B cell (primary cell): ENCODE data around the gene MLIP. TPM values are rescaled to one million over a fixed set of nuclear protein-coding genes. Genes with fewer than 3 reads are reported as not detected.

Experiments used
- ATAC-seq: fragments of 200-7000 bp; cut with Tn5 transposase; one replicate; pipeline ENCODE4 v1.10.0; 2021; ENCODE audit warnings: low read depth, mild to moderate bottlenecking, moderate number of reproducible peaks, moderate library complexity
- CTCF ChIA-PET: fragments of 350-600 bp; sonication (Branson Sonifier 250); formaldehyde crosslinking; loops from one replicate; lab custom pipeline; 2021; ENCODE audit warnings: antibody characterized with exemption, inconsistent platforms; lab: Charles Lee
- POLR2A ChIA-PET: fragments of 350-600 bp; sonication (Branson Sonifier 250); formaldehyde crosslinking; loops from one replicate; lab custom pipeline; 2021; ENCODE audit warnings: antibody characterized with exemption; lab: Charles Lee
- DNase-seq: peaks from one replicate; pipeline ENCODE4 v3.0.0; 2013
- H2AFZ ChIP-seq: 2 replicates; pipeline ENCODE4 v1.6.1; 2012; ENCODE audit warnings: mild to moderate bottlenecking, low read depth, low read length; ENCODE audit not compliant: insufficient read depth, poor library complexity, severe bottlenecking
- H3K27ac ChIP-seq, 2 donors: 1 replicate in 1 of 2; 2 replicates in 1 of 2; pipeline ENCODE4 v1.5.1; 2012 to 2013; ENCODE audit warnings: low read length in 2 of 2, mild to moderate bottlenecking in 2 of 2, moderate library complexity in 1 of 2
- H3K27me3 ChIP-seq, 4 experiments: fragments of 200-600 bp in 1 of 4; sonication (generic) in 1 of 4; replicated peaks in 1 of 4; 1 replicate in 2 of 4; 2 replicates in 2 of 4; pipeline versions ENCODE4 v1.6.1 to v1.7.0; 2013 to 2016; ENCODE audit warnings: low read length in 3 of 4, mild to moderate bottlenecking in 2 of 4, mixed read lengths in 1 of 4, moderate library complexity in 1 of 4; ENCODE audit not compliant: insufficient read depth in 4 of 4, control insufficient read depth in 3 of 4; ENCODE audit errors: control extremely low read depth in 1 of 4
- H3K36me3 ChIP-seq, 2 experiments: replicated peaks in 1 of 2; 1 replicate in 1 of 2; 2 replicates in 1 of 2; pipeline versions ENCODE4 v1.6.1 to v1.7.1; 2013; ENCODE audit warnings: low read length in 1 of 2; ENCODE audit not compliant: insufficient read depth in 2 of 2, control insufficient read depth in 1 of 2; ENCODE audit errors: control extremely low read depth in 1 of 2, extremely low read depth in 1 of 2
- H3K4me1 ChIP-seq, 2 donors: fragments of 200-600 bp in 1 of 2; sonication (generic) in 1 of 2; 1 replicate in 1 of 2; 2 replicates in 1 of 2; pipeline versions ENCODE4 v1.5.1 to v1.6.1; 2013 to 2017; ENCODE audit warnings: low read length in 2 of 2; ENCODE audit not compliant: control insufficient read depth in 2 of 2, insufficient read depth in 2 of 2
- H3K4me2 ChIP-seq: replicated peaks from 2 replicates; pipeline ENCODE3; 2012; ENCODE audit warnings: mild to moderate bottlenecking, low read depth, low read length; ENCODE audit not compliant: poor library complexity, severe bottlenecking
- H3K4me3 ChIP-seq, 5 experiments: fragments of 200-600 bp in 1 of 5; sonication (generic) in 1 of 5; 1 replicate in 3 of 5; 2 replicates in 2 of 5; pipeline versions ENCODE4 v1.5.1 to v1.7.0; 2011 to 2016; ENCODE audit warnings: low read length in 4 of 5, mild to moderate bottlenecking in 4 of 5, low read depth in 2 of 5, control low read depth in 1 of 5, moderate library complexity in 1 of 5; ENCODE audit not compliant: insufficient read depth in 1 of 5; ENCODE audit errors: control extremely low read depth in 1 of 5, extremely low read depth in 1 of 5
- H3K79me2 ChIP-seq: fragments of 200-600 bp; sonication (generic); one replicate; pipeline ENCODE4 v1.6.0; 2016; ENCODE audit warnings: low read length; ENCODE audit not compliant: control insufficient read depth, insufficient read depth
- H3K9ac ChIP-seq: fragments of 200-600 bp; sonication (generic); 2 replicates; pipeline ENCODE4 v1.6.1; 2017; ENCODE audit warnings: mild to moderate bottlenecking, low read length, moderate library complexity
- H3K9me3 ChIP-seq, 3 donors: one replicate each; pipeline versions ENCODE4 v1.6.1 to v1.7.1; 2013; ENCODE audit warnings: low read length in 2 of 3; ENCODE audit not compliant: control insufficient read depth in 2 of 3, insufficient read depth in 1 of 3; ENCODE audit errors: control extremely low read depth in 1 of 3
- H4K20me1 ChIP-seq: 2 replicates; pipeline ENCODE4 v1.6.0; 2012; ENCODE audit warnings: mild to moderate bottlenecking, low read length; ENCODE audit not compliant: insufficient read depth, control insufficient read depth, poor library complexity, severe bottlenecking
- H3K27ac Mint-ChIP-seq: one replicate; pipeline ENCODE4 v1.8.0; 2021; ENCODE audit warnings: mixed read lengths
- H3K27me3 Mint-ChIP-seq: one replicate; pipeline ENCODE4 v1.8.0; 2021; ENCODE audit warnings: mixed read lengths
- H3K4me1 Mint-ChIP-seq: one replicate; pipeline ENCODE4 v1.8.0; 2021; ENCODE audit warnings: mixed read lengths
- H3K4me3 Mint-ChIP-seq: one replicate; pipeline ENCODE4 v1.8.0; 2021; ENCODE audit warnings: mixed read lengths
- H3K9me3 Mint-ChIP-seq: one replicate; pipeline ENCODE4 v1.8.0; 2022; ENCODE audit warnings: mixed read lengths; ENCODE audit not compliant: insufficient read depth
- CTCF ChIP-seq: fragments of 200-600 bp; IDR thresholded peaks from one replicate; pipeline ENCODE4 v1.8.0; 2022; ENCODE audit warnings: antibody characterized with exemption, mild to moderate bottlenecking
- EZH2 ChIP-seq: IDR thresholded peaks from 2 replicates; pipeline ENCODE4 v1.6.1; 2012; ENCODE audit warnings: borderline replicate concordance, low read depth, mild to moderate bottlenecking, moderate library complexity, low read length; ENCODE audit not compliant: insufficient read depth, poor library complexity, severe bottlenecking
- WGBS: methylation state at CpG from one replicate; pipeline ENCODE4 v1.1.5; 2013; ENCODE audit warnings: missing lambda C conversion rate; ENCODE audit not compliant: insufficient coverage; 5-methylcytosine and 5-hydroxymethylcytosine counted together
- intact Hi-C: fragments of 100-400 bp; cut with micrococcal nuclease; formaldehyde crosslinking; loops from one replicate; pipeline ENCODE4 v1.10.0; 2022
- polyA plus RNA-seq: library from polyadenylated mRNA; depleted of rRNA; stranded (reverse); fragments of >200 nt; gene quantifications from 2 replicates; pipeline ENCODE4 v1.2.3, GENCODE V29; 2012
- total RNA-seq, 2 donors: library from RNA; stranded (reverse); fragments of 120-200 nt in 1 of 2; gene quantifications; 1 replicate in 1 of 2; 2 replicates in 1 of 2; pipeline versions ENCODE4 v1.2.3 to v1.2.4, GENCODE V29; 2013 to 2022

Gene MLIP
- total and polyA plus RNA-seq, 2 donors (not counting 1 experiment from before 2014, with no cell fraction given) = not detected

DNA sequence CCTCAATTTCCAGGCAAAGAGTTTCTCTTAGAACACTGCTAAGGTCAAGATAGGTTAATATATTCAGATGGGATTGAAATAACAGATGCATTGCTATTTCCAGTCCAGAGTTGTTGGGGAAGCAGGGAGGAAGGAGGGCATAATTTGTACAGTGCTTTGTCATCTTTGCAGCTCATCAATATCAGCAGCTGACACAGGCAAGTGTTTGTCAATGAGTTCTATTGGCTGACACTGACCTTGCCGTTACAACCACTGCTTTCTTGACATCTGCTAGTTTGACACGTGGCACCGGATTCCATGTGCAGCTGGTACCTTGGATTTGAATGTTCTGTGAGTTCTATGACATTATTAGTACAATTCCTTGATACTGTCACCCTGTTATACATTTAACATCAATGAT lies 28.0 kb upstream of the MLIP start:
- Mint-ChIP-seq H3K27me3 (peaks cover 5% of the 10 kb centered on the region), H3K27ac (no peak overlapping the region), H3K4me3 (no peak overlapping the region), H3K4me1 (no peaks in the 10 kb centered on the region), H3K9me3 (no peaks in the 10 kb centered on the region)
- no peak for DNase-seq
- Histone ChIP-seq H3K27ac (no peak overlapping the region), H4K20me1 (no peaks in the 10 kb centered on the region), H3K36me3 (no peaks in the 10 kb centered on the region), H3K9ac (no peak overlapping the region), H3K4me2 (no peak overlapping the region), H3K4me3 (no peak overlapping the region), H3K4me1 (no peaks in the 10 kb centered on the region), H3K79me2 (no peaks in the 10 kb centered on the region), H3K9me3 (no peaks in the 10 kb centered on the region), H2AFZ (no peak overlapping the region), H3K27me3 (no peaks in the 10 kb centered on the region)
- WGBS = 90% methylated on average over 2 of the region's 3 CpGs
- CTCF ChIA-PET = no interaction called here
- POLR2A ChIA-PET = no interaction called here
- no peak for TF ChIP-seq EZH2
- no peak for TF ChIP-seq CTCF
- intact Hi-C loops = no loop called here
- no peak for ATAC-seq

DNA sequence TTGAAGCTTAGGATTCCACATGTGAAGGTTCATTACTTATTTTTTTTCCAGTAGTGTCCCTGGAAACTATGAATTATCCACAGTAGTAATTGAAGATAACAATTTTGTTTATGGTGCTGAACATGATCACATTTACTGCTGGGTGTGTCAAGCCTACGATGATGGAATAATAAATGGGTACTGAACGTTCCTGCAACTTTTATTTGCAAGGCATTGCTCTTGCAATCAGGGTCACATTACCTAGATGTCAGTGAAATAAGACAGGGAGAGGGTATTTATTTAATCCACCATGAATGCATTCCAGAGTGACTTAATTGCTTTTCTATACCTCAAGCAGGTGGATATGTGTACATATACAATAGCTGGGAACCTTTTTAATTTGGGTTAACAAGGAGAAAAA lies 27.0 kb upstream of the MLIP start:
- POLR2A ChIA-PET = no interaction called here
- no peak for ATAC-seq
- H3K27ac ChIP-seq = no peak overlapping the region
- no CpG with 5 or more reads among the region's 2 CpGs for WGBS
- no peaks in the 10 kb centered on the region for H3K27me3 ChIP-seq
- no peak overlapping the region for H2AFZ ChIP-seq
- intact Hi-C loops = no loop called here
- no peaks in the 10 kb centered on the region for H3K9me3 Mint-ChIP-seq
- no peaks in the 10 kb centered on the region for H4K20me1 ChIP-seq
- CTCF ChIA-PET = no interaction called here
- TF ChIP-seq EZH2 (no peak), CTCF (no peak)
- H3K36me3 ChIP-seq = no peaks in the 10 kb centered on the region
- no peaks in the 10 kb centered on the region for H3K79me2 ChIP-seq
- no peaks in the 10 kb centered on the region for H3K4me1 ChIP-seq
- H3K4me3 ChIP-seq = no peak overlapping the region
- H3K4me1 Mint-ChIP-seq = no peaks in the 10 kb centered on the region
- H3K27me3 Mint-ChIP-seq = peaks cover 5% of the 10 kb centered on the region
- no peak overlapping the region for H3K4me3 Mint-ChIP-seq
- H3K9me3 ChIP-seq = no peaks in the 10 kb centered on the region
- H3K4me2 ChIP-seq = no peak overlapping the region
- H3K9ac ChIP-seq = no peak overlapping the region
- no peak overlapping the region for H3K27ac Mint-ChIP-seq
- no peak for DNase-seq
